Activated gamma-delta T cell (primary cell): ENCODE measurements around the gene DECR2.
"Not testable (repeated sequence)": the region's sequence is repeated elsewhere in the genome, so short reads cannot be mapped to it uniquely, and the experiment has no call there.

Experiments used
- DNase-seq: peaks from one replicate; lab custom pipeline; 2025; lab: John Stamatoyannopoulos, UW

DECR2 gene

DNA sequence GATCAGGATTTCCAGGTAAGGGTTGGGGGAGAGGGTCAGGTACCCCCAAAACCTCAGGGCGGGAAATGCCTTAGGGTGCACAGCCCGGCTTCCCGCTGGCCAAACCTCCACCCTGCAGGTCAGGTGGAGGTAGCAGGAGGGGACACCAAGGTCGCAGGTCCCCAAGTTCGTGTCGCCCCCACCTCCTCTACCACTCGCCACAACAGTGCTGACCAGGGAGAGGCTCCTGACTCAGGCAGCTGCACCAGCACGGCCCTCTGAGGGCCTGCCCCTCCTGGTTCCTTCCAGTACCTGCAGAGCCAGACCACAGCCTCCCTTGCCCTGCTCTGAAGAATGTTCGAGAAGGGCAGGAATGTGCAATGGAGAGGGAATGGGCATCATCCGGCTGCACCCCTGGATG, 35.2 kb upstream of the DECR2 start:
- DNase-seq, result no peak

DNA sequence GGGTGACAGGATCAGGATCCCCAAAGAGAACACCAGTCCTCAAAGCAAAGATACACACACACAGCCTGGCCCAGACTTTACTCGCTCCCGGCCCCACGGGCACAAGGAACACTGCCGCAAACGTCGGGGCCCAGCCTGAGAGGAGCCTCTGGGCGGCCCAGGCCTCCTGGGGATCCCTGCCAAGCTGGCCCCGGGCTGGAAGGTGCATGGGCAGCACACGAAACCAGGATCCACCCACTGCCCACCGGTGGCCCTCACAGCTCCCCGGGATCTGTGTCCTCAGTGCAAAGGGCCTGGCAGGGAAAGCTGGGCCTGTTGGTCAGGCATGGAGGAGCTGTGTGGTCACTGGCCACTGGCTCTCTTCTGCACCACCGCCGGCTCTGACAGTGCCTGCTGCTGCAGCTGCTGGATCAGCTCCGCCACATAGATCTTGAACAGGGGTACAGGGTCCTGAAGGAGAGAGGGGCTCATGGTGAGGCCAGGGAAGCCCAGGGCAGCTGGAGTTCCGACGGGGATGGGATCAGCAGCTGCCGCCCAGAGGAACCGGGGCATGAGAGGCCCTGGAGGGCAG, 34.3 kb upstream of the DECR2 start:
- DNase-seq, result no peak

DNA sequence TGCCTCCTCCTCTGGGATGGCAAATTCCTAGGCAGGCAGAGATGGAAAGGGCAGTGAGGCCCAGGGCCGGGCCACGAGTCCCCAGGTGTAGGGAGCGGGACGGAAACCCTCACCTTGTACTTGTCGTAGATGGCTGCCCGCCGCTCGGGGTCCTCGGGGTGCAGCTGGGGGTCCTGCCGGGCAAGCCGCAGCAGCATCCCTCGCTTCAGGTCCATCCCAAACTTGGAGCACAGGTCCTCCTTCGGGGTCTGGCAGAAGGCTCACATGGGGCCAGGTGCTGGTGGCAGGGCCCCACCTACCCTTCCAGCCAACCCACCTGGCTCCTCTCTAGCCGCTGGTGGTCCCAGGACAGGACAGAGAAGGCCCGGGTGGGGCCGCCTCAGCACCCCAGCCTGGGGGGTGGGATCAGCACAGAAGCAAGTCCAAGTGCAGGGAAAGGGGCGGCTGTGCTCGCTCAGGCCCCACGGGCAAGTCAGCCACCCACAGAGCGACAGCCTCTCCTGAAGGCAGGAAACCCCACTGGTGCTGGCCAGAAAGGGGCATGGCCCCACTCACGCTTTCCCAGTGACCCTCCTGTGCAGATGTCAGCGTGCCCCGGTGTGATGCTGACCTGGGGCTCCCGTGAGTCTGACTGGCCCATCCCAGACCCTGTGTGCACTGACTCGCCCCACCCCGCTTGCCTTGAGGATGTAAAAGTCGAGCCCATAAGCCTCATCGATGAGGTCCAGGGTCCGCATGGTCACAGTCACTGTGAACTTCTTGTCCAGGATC, 33.1 kb upstream of the DECR2 start:
- no peak for DNase-seq

DNA sequence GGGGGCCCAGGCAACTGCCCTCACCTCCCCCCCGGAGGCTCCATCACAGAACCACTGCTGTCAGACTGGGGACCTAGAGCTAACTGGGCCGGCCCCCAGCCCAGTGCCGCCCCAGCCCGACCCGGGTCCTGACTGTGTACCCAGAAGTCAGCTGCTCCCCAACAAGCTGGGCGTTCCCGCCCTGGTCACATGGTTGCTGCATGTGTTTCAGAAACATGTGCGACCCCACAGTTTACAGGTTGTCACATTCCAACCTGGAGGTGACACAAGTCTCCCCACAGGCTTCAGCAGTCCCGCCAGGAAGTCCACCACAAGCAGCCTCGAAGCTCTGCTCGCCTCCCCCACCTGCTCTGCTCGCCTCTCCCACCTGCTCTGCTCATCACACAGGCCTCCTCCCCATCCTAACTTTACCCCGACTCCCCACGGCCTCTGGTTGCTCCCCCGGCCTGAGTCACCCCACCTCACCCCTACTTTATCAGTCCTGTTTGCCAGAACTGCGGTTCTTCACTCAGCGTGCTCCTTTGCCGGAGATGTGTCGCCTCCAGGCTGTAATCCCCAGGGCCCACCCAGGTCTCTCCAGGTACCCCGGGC, 32.3 kb upstream of the DECR2 start:
- no peak for DNase-seq

DNA sequence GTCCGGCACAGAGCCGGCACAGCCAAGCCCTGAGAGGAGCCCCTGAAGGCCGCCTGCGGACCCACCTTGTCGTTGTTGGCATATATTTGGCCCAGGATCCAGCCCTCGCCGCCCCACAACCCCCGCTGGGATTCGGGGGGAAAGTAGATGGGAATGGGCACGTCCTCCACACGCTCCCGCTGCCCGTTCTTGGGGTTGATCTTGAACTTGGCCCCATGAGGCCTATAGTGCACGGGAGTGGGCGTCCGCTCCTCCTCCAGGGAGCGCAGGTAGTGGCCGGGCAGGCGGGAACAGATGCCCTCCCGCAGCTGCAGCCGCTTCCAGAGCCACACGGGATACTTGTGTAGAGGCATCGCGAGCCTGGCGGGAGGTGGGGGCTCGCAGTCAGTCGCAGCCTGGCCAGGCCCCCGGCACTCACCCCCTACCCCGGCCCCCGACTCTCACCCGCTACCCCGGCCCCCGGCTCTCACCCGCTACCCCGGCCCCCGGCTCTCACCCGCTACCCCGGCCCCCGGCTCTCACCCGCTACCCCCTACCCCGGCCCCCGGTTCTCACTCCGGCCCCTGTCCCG, 31.7 kb upstream of the DECR2 start:
- no peak for DNase-seq

DNA sequence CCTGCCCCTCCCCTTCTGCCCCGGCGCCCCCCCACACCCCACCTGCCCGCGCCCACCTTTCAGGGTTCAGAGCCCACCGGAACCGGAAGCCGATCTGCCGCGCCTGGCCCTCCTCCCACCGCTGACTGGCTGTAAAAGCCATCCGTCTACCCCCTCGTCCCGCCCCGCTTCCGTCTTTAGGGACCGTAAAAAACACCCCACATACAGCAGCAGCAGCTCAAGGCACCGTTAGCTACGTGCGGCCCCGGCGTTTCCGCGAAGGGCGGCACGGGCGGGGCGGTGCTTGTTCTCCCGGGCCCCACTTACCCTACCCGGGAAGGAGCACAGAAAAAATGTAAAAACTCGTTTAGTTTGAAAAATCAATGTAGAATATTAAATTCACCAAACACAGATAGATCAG, 31.2 kb upstream of the DECR2 start, which contains the start of gene MRPL28:
Gene MRPL28 (minus strand): TSS at position 96 of the 400 bp plus-strand sequence. CDS start 320 bp downstream, outside the sequence.
- peak; percentile 65 for DNase-seq

DNA sequence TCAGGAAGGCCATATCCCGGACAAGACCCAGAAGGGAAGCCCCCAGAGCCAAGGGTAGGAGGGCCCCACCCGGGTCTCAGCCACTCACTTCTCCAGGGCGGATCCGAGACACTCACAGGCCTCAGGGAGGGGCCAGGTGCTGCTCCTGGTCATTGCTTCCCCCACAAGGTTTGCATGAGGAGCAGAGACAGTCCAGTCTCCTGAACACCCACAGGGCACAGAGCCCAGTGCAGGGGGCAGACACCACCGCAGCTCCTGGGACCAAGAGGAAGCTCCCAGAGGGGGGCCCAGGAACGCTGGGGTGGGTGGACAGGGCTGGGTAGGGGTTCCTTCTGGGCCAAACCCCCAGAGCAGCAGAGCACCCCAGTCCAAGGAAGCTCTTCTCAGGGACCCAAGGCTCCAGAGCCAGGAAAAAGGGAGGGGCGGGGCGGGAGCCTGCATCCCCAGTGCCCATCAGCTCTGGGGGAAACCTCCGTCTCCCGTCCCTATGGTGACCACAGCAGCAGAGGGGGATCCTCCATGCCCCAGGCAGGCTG, 30.6 kb upstream of the DECR2 start:
- no peak for DNase-seq

DNA sequence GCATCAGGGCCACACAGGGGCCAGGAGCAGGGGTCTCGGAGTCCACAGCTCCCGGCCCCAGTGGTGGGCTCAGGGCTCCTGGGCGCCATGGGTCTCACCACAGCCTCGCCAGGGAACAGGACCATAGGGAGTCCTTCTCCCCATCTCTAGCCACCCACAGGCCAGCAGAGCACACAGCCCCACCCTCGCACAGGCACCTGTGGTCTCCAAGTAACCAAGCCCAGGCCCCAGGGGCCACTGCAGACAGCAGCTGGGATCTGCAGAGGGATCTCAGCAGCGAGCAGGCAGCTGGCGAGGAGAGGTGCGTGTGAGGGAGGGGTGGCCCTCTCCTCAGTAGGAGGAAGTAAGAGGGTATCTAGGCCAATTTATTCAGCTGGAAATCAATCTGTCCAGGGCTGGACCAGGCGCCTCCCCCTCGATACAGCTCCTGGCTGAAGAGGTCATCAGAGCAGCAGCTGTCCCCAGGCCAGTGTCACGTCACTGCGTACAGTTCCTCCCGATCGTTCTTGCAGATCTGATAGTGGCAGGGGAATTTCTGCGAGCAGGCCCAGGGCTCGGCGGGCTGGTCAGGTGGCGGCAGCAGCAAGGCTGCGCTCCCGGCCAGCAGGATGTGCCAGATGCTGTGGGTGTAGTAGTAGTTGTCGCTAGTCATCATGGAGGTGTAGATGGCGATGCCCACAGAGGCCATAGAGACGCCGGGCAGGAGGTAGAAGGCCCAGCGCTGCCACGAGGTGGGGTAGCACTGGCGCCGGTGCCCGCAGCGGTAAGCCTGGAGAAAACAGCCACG, 30.0 kb upstream of the DECR2 start:
- no peak for DNase-seq

DNA sequence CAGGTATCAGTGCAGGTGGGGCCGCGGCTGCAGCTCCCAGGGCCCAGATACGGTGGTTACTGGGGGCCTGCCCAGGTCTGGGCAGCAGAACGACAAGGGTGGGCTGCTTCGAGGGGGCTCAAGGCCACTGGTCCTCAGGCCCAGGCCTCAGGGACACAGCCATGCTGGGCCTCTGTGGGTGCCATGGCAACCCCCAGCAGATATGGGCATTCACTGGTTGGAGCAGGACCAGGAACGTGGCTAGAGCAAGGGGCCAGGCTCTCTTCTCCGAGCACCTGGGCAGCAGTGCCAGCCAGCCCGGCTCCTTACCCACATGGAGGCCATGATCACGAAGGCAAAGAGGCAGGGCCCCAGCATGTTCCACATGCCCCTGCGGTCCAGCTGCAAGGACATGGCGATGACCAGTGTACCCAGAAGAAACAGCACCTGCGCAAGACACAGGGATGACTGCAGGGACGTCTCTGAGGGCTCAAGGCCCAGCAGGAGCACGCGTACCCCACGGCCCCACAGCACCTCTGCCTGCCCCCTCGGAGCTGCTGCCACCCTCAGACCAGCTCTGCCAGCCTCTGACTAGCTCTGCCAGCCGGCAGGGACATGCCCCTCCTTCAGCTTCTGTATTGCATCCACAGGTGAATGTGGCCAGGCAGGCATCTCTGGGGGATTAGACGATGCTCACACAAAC, 29.2 kb upstream of the DECR2 start:
- no peak for DNase-seq

DNA sequence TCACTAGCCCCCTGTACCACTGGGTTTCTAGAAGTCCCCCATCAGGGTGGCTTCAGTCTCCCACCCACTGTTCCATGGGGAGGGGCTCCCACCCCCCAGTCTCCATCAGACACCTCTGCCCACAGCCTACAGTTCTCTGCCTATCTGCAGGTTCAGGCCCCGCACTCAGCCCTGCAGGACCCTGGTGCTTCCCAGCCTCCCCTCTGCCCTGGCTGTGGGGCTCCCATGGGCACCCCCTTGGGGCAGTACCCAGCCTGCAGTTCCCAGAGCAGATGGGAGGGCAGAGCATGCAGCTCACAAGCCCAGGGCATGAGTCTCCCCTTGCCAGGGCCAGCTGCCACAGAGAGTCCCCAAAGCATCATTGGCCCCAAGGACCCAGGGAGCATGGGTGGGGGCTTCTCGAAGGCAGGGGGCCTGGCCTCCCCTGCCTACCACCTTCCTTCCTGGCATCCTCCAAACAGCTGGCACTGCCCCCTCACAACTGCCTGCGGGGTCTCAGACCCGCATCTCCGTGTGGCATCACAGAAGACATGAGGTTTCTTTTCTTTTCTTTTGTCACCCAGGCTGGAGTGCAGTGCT, 28.6 kb upstream of the DECR2 start:
- no peak for DNase-seq

DNA sequence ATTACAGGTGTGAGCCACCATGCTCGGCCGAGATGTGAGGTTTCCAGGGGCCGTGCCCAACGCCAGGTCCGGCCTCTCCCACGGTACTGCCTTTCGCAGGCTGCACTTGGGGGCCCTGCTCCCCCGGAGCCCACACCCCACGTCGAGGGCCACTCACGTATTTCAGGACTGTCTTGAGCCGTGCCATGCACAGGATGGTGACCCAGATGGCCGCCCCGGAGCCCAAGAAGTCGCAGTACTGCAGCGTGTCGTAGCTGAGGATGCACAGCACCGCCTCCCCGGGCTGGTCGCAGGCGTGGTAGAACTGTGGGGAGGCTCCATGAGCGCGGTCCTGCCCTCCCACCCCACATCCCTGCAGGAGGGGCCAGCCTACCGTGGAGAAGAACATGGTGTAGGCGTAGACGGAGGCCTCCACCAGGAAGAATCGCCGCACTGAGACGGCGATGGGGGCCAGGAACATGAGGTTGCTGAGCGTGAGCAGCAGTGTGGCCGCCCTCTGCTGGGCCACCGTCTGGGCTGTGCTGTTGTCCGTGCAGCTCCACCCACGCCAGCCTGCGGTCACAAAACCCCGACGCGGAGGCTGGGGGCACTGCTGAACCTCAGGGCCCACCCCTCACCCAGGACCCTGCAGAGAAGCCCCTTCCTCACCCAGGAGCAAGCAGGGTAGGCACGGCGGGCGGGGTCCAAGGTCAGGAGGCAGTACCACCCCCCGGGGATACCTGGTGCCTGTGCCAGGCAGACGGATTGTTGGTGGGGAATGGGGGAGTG, 27.7 kb upstream of the DECR2 start:
- no peak for DNase-seq

DNA sequence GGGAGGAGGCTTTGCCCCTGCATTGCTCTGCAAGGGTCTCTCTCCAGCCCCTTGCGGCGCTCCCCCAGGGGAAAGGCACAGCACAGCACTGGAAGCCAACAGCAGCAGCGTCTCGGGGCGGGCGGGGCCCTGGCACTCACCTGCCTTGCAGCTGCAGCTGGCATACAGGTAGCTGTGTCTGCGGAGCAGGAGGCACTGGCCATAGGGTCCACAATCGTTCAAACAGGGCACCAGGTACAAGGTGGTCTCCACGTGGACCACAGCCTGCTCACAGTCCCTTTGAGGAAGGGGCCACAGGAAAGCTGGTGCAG, 27.1 kb upstream of the DECR2 start:
- DNase-seq, result no peak

DNA sequence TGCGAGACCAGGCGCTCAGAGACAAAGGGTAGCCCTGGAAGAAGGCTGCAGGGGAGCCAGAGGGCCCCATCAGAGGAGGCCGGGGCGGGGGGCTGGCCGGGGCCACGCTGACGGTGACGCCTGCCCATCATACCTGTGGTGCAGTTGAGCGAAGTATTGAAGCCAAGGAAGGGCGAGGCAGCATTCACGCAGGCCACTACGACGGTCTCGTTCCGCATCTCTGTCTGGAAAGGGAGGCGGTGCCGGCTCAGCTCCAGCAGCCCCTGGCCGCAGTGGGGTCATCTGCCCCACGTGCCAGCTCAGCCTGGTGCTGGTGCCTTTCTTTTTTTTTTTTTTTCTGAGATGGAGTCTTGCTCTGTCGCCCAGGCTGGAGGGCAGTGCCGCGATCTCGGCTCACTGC, 26.5 kb upstream of the DECR2 start:
- no peak for DNase-seq

DNA sequence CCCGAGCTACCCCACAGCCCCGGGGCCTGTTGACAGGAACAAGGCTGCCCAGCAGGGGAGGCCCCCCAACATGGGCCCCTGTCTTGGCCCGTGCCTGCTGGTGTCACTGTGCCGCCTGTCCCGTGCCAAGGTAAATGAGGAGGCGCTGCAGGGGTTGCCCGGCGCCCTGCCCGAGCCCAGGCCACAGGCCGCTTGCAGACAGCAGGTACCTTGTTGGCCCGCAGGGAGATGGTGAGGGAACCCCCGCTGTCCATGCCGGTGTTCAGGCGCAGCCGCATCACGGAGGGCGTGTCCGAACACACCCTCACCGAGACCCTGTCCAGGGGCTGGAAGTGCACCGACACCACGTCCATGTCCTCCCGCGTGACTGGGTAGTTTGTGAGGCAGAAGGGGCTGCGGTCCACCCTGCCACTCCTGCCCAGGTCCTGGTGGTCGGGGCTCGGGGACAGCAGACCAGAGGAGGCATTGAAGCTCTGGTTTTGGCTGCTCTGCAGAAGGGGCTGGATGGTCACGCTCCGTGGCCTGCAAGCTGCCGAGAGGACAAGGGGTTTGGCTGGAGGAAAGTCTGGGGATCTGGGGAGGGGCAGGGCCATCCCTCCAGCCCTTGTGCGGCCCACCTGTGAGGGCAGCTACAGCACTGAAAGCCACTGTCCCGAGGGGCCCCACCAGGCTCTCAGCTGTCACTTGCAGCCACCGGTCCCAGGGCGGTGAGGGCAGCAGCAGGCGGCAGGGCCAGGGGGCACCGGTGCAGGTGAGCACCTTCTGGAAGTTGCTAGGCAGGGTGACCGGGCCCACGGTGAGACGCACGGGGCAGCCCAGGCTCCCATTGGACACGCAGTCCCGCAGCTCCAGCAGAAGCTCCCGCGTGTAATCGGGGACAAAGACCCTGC, 25.5 kb upstream of the DECR2 start:
- no peak for DNase-seq

DNA sequence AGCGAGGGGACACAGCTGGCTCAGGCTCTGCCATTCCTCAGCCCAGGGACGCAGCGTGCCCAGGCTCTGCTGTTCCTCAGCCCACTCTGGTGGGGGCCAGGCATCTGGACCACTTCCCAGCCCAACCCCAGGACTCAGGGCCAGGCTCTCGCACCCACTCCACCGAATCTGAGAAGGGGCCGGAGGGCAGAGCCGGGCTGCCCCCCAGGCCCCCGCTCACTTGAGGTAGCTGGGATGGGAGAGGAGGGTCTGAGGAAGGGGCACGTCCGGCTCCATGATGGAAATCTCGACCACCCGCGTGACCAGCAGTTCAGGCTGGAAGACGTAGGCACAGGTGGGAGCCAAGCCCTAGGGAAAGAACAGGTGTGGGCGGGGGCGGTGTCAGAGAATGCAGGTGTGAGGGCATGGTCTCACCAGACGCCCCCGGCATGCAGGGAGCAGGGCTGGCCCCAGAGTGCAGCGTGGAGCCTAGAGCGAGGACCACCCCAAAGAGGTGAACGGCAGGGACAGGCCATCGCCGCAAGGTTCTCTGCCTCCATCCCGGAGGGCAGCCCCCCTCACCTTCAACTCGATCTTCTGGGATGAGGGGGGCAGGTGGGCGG, 24.8 kb upstream of the DECR2 start:
- no peak for DNase-seq

DNA sequence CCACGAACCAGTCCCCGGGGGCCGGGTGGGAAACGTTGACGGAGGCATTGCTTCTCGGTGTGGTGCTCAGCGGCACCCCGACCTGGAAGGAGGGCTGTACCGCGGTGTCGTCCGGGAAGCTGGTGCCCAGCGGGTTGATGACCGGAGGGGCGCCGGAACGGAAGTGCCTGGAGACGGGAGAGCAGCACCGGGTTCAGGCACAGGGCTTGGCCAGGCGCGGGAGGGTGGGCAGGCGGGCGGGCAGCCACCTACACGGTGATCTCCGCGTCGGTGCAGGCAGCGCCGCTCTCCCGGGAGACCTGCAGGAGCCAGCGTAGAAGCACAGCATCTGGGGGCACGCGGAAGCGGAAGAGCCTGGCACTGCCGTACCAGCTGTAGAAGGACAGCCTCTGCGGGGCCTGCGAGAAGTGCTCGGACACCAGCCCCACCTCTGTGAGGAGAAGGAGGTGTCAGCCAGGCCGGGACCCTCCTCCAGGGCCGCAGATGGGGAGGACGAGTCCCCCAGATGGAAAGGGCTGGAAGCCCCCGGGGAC, 24.2 kb upstream of the DECR2 start:
- no peak for DNase-seq

DNA sequence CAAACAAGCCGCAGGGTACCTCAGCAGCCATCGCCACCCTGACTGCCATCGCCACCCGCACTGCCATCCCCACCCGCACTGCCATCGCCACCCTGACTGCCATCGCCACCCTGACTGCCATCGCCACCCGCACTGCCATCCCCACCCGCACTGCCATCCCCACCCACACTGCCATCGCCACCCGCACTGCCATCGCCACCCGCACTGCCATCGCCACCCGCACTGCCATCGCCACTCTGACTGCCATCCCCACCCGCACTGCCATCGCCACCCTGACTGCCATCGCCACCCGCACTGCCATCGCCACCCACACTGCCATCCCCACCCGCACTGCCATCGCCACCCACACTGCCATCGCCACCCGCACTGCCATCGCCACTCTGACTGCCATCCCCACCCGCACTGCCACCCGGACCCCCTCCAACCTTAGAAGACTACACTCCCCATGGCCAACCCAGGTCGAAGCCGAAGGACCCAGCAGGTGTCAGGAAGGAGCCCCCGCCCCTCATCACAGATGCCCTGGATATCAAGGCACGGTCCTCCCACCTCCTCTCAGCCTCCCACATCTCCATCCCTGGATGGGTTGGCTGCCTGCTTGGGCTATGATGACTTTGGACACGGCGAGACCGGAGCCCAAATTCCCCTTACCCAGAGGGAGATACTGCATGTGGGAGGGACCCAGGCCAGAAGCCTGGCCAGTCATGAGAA, 23.4 kb upstream of the DECR2 start:
- not testable (repeated sequence) for DNase-seq

DNA sequence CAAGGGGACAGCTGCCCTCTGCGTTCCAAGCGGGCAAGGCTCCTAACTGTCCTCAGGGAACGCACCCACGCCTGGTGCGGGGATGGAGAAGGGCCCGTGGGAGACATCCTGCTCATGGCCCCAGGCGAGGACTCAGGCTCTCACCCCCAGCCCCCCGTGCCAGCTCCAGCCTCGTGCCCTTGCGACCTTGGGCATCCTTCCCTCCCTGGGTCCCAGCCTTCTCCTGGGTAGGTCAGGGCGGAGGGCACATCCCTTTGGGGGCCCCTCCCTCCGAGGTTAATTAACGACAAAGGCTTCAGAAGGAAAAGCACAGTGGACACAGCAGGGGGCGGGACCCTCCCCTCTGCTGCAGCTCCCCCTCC, 22.9 kb upstream of the DECR2 start:
- DNase-seq, result no peak
